ENCODE measurements around the gene EDIL3. TPM values are rescaled to one million over a fixed set of nuclear protein-coding genes. Genes with fewer than 3 reads are reported as not detected.

EDIL3 gene
- total and polyA plus RNA-seq, 9 of the 15 experiments (the other 6 are each of a cell fraction or from before 2014, with no cell fraction given): 0.09 TPM; not detected in 8

- POLR2A ChIA-PET: no interaction called here
- no peak overlapping the region for H2AFZ ChIP-seq (ENCODE audit: low read depth, low read length)
- DNase-seq (ENCODE audit: extremely low read depth in 1 of 4, low spot score in 3 of 4): no peak
- H3K4me3 ChIP-seq: no peak overlapping the region
- no peak overlapping the region for H3K9ac ChIP-seq (ENCODE audit: insufficient read depth in 1 of 2, low read depth in 2 of 2, low read length in 2 of 2)
- CTCF ChIA-PET (ENCODE audit: low intra/inter-chr PET ratio): no interaction called here
- in situ Hi-C loops (cut with MboI) (no loop called here), intact Hi-C loops (cut with micrococcal nuclease) (no loop called here)
- no peak for TF ChIP-seq SMARCC2 (IDR thresholded peaks at IDR 0.05; ENCODE audit: low read depth)
- TF ChIP-seq FUS (optimal IDR thresholded peaks at IDR 0.05; ENCODE audit: low read depth, low read length): no peak
- no peak for TF ChIP-seq SRSF9 (IDR thresholded peaks at IDR 0.05; ENCODE audit: borderline replicate concordance, low read depth, low read length)
- no peak for TF ChIP-seq ZNF175 (CRISPR knock-in tag; IDR thresholded peaks at IDR 0.05; ENCODE audit: low read depth)
- no peak for TF ChIP-seq ZNF707 (CRISPR knock-in tag; conservative IDR thresholded peaks at IDR 0.05)
- no peak for TF ChIP-seq ZNF143 (CRISPR knock-in tag; IDR thresholded peaks at IDR 0.05)
- TF ChIP-seq, protein P1, sequence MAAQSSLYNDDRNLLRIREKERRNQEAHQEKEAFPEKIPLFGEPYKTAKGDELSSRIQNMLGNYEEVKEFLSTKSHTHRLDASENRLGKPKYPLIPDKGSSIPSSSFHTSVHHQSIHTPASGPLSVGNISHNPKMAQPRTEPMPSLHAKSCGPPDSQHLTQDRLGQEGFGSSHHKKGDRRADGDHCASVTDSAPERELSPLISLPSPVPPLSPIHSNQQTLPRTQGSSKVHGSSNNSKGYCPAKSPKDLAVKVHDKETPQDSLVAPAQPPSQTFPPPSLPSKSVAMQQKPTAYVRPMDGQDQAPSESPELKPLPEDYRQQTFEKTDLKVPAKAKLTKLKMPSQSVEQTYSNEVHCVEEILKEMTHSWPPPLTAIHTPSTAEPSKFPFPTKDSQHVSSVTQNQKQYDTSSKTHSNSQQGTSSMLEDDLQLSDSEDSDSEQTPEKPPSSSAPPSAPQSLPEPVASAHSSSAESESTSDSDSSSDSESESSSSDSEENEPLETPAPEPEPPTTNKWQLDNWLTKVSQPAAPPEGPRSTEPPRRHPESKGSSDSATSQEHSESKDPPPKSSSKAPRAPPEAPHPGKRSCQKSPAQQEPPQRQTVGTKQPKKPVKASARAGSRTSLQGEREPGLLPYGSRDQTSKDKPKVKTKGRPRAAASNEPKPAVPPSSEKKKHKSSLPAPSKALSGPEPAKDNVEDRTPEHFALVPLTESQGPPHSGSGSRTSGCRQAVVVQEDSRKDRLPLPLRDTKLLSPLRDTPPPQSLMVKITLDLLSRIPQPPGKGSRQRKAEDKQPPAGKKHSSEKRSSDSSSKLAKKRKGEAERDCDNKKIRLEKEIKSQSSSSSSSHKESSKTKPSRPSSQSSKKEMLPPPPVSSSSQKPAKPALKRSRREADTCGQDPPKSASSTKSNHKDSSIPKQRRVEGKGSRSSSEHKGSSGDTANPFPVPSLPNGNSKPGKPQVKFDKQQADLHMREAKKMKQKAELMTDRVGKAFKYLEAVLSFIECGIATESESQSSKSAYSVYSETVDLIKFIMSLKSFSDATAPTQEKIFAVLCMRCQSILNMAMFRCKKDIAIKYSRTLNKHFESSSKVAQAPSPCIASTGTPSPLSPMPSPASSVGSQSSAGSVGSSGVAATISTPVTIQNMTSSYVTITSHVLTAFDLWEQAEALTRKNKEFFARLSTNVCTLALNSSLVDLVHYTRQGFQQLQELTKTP (IDR thresholded peaks at IDR 0.05; ENCODE audit: low read depth in 1 of 2, partially characterized antibody in 2 of 2): no peak
- no peak for TF ChIP-seq GATAD2B (IDR thresholded peaks at IDR 0.05; ENCODE audit: borderline replicate concordance)
- no peak for TF ChIP-seq SIRT6 (IDR thresholded peaks at IDR 0.05; ENCODE audit: low read depth, low read length)
- TF ChIP-seq TOE1 (IDR thresholded peaks at IDR 0.05; ENCODE audit: borderline replicate concordance): no peak
- TF ChIP-seq TOE1 (CRISPR knock-in tag; IDR thresholded peaks at IDR 0.05; ENCODE audit: borderline replicate concordance, low read depth): no peak
- no peak for TF ChIP-seq ZNF41 (CRISPR knock-in tag; conservative IDR thresholded peaks at IDR 0.05)
- no peak for TF ChIP-seq FOXJ3 (CRISPR knock-in tag; IDR thresholded peaks at IDR 0.05)
- BruUV-seq (replicated peaks): no TSS peak
- no peak for FAIRE-seq
- ATAC-seq: no peak
- no peaks in the 10 kb centered on the region for H3K9me1 ChIP-seq (ENCODE audit: control insufficient read depth, insufficient read depth, low read length)
- no peaks in the 10 kb centered on the region for H4K20me1 ChIP-seq (replicated peaks; ENCODE audit: control insufficient read depth, insufficient read depth, low read length)
- no peaks in the 10 kb centered on the region for H3K79me2 ChIP-seq (ENCODE audit: control insufficient read depth, insufficient read depth, low read length)
- no peaks in the 10 kb centered on the region for H3K9me3 ChIP-seq (replicated peaks; ENCODE audit: control insufficient read depth, insufficient read depth, low read depth, low read length)
- no peaks in the 10 kb centered on the region for H3K36me3 ChIP-seq (ENCODE audit: control insufficient read depth, insufficient read depth, low read length)
- no peaks in the 10 kb centered on the region for H3K4me1 ChIP-seq (replicated peaks in 1 of 2; ENCODE audit: control insufficient read depth in 2 of 2, insufficient read depth in 2 of 2, low read length in 2 of 2)
- no peaks in the 10 kb centered on the region for H3K27me3 ChIP-seq (ENCODE audit: control insufficient read depth in 2 of 2, insufficient read depth in 2 of 2, low read length in 2 of 2)
- H3K27ac ChIP-seq (ENCODE audit: extremely low read depth, low read depth, low read length): no peak overlapping the region
- no peak overlapping the region for H3K4me2 ChIP-seq (ENCODE audit: insufficient read depth, low read length)
Measured at GRCh38 chr5:84279234-84279633, 105.4 kb downstream of the EDIL3 start.

All from K562 (cell line).